RWPE1 (cell line): Measurements from ENCODE around the gene NYNRIN.
A peak's percentile ranks its signal among the peaks of the same experiment; 100 is the strongest.

Experiments used
- CTCF ChIA-PET: fragments of 350-600 bp; sonication (Branson Sonifier 250); formaldehyde crosslinking; extraction: SDS; loops from one replicate; lab custom pipeline; 2021; lab: Yijun Ruan, JAX
- POLR2A ChIA-PET: fragments of 400-600 bp; formaldehyde crosslinking; extraction: SDS; loops from one replicate; lab custom pipeline; 2020; ENCODE audit warnings: antibody characterized with exemption; ENCODE audit not compliant: low non-redundant PET; lab: Yijun Ruan, JAX
- DNase-seq: peaks from one replicate; pipeline ENCODE4 v3.0.0; 2012; ENCODE audit warnings: low spot score
- H3K27ac ChIP-seq: fragments of 450-650 bp; 2 replicates; pipeline ENCODE4 v1.5.1; 2017
- TF ChIP-seq, protein P1 (sequence below): fragments of 450-650 bp; conservative IDR thresholded peaks from 2 replicates; pipeline ENCODE4 v1.5.1; 2017; ENCODE audit warnings: low read depth, mild to moderate bottlenecking

NYNRIN gene

DNA sequence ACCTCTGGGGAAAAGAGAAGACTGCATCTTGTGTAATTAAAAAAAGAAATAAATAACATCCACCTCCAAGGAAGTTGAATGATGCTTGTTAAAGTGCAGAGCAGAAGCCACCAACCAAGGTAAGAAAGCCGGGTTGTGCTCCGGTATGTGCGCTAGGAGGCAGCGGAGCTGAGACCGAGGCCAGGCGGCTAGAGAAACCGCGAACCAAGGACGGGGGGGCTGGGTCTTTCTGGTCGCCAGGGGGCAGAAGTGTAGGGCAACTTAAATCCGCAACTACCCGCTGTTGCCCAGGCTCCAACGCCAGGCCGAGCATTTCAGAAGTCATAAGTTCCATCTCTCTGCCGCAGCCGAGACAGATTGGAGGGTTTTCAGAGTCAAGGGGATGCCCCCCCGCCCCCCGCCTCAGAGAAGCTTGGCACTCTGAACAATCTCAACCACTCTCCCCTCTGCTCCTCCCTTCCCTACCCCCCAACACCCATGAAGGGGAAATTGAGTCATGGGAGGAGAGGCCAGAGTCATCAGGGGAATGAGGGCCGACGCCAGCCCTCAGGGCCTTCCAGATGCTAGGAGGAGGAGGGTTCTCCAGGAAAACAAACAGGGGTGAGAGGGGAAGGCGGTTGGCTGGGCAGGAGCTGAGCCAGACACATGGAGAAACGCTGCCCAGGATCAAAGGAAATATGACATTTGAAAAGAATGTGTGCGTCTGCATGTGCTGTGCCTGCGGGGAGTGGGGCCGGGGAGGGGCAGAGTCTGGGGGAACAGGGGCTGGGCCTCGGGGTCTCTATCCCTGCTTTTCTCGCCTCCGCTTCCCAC is 33.0 kb upstream of the NYNRIN start:
- POLR2A ChIA-PET, result interaction anchor here (0.6 kb wide), 1 partner anchor 271 kb away, joined by 4 read pairs; no protein-coding TSS in a partner anchor
- CTCF ChIA-PET, result interaction anchor here (0.7 to 2.0 kb wide), 3 partner anchors 32 to 66 kb away, joined by 5 to 11 read pairs (median 9); no protein-coding TSS in a partner anchor
- TF ChIP-seq, protein P1, sequence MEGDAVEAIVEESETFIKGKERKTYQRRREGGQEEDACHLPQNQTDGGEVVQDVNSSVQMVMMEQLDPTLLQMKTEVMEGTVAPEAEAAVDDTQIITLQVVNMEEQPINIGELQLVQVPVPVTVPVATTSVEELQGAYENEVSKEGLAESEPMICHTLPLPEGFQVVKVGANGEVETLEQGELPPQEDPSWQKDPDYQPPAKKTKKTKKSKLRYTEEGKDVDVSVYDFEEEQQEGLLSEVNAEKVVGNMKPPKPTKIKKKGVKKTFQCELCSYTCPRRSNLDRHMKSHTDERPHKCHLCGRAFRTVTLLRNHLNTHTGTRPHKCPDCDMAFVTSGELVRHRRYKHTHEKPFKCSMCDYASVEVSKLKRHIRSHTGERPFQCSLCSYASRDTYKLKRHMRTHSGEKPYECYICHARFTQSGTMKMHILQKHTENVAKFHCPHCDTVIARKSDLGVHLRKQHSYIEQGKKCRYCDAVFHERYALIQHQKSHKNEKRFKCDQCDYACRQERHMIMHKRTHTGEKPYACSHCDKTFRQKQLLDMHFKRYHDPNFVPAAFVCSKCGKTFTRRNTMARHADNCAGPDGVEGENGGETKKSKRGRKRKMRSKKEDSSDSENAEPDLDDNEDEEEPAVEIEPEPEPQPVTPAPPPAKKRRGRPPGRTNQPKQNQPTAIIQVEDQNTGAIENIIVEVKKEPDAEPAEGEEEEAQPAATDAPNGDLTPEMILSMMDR, result peak; percentile 30; the same call in 1 of the 2 replicates
- H3K27ac ChIP-seq, result peak overlapping the region; percentile 47
- DNase-seq, result no peak

DNA sequence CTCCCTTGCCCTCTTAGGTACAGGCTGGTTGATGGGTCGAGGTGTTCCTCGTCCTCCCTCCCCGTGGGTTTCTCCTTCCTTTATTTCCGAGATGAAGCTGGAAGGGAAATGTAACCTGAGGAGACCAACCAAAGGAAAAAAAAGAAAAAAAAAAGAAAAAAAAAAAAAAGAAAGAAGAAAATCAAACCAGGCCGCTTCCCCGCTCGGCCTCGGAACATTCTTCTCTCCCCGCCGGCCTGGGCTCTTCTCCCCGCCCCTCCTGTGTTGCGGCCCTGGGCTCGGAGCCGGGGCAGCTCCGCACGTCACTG is 32.4 kb upstream of the NYNRIN start:
- ChIA-PET POLR2A (interaction anchor here (0.6 kb wide), 1 partner anchor 272 kb away, joined by 4 read pairs; no protein-coding TSS in a partner anchor), CTCF (interaction anchor here (0.7 to 2.0 kb wide), 3 partner anchors 33 to 65 kb away, joined by 5 to 11 read pairs (median 9); no protein-coding TSS in a partner anchor)
- TF ChIP-seq, protein P1, result no peak
- no peak for DNase-seq
- H3K27ac ChIP-seq, result peak overlapping the region; percentile 47

DNA sequence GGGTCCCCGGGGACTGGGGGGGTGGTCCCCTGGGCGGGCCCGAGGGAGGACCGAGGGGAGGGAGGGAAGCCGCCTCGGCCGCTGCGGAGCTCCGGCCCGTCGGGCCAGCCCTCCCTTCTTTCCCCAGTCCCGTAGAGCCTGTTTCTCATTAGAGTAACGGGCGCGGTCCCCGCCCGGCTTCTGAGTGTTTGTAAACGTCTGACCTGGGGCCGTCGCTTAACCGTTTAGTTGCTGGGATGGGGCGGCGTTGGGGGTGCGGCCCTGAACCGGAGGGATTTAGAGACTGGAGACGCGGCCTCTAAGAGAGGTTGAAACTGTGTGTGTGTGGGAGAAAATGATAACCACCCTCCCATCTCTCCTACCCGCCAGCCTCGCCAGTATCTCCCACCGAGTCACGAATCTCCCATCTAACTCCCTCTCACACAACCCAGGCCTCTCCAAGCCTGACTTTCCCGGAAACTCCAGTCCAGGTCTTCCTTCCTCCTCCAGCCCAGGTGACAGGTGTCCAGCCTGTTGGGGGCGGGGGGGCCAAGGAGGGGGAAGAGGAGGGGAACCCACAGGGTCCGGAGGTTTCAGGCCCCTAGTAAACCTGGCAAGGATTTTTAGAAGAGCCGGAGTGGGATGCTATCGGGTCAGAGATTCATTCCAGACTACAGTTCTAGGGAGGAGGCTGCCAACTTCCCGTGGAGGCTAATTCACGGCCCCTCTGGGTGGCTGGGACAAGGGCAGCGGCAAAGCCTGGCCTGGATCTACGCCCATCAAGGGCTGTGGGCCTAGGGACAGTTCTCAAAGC is 31.9 kb upstream of the NYNRIN start:
- ChIA-PET POLR2A (no interaction called here), CTCF (interaction anchor here (0.7 to 2.0 kb wide), 3 partner anchors 33 to 65 kb away, joined by 5 to 11 read pairs (median 9); no protein-coding TSS in a partner anchor)
- no peak for DNase-seq
- H3K27ac ChIP-seq, result peak overlapping the region; percentile 47; the same call in 1 of the 2 replicates
- TF ChIP-seq, protein P1, result no peak

DNA sequence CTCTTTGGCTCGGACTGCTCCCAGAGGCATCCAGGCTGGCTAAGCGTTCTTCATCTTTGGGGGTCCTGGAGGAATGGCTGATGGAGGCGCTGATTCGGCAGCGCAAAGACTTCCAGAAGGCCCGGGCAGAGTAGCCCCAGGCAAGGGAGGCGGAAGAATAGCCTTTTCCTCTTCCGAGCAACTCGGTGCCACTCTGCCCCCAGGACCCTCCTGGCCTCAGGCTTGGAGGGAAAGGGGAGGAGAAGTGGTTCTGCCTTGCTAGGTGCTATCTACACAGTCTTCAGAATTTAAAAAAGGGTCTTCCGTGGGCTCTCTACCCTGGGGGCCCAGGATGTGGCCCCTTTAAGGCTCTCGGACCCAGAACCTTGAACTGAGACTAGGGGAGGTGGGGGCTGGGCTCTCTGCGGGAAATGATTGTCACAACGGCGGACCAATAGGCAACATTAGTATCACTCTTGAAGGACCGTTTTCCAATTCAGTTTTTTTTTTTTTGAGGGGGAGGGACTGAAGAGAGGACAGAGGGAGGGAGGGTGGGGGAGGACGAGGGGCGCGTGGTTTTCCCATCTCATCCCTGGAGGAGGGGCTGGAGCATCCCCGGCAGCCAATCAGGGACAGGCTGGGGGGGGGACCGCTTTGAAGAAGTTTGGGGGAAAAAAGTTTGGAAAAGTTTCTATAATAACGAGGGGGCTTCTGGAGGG is 31.1 kb upstream of the NYNRIN start, which contains the start of gene NFATC4:
Gene NFATC4, plus strand, starts transcription at position 671 of the 698 bp plus-strand sequence. CDS start 157 bp downstream, outside the sequence.
- CTCF ChIA-PET, result no interaction called here
- TF ChIP-seq, protein P1, result no peak
- POLR2A ChIA-PET, result no interaction called here
- no peak for DNase-seq
- H3K27ac ChIP-seq, result no peak within 1 kb of the TSS; the same call in 1 of the 2 replicates

DNA sequence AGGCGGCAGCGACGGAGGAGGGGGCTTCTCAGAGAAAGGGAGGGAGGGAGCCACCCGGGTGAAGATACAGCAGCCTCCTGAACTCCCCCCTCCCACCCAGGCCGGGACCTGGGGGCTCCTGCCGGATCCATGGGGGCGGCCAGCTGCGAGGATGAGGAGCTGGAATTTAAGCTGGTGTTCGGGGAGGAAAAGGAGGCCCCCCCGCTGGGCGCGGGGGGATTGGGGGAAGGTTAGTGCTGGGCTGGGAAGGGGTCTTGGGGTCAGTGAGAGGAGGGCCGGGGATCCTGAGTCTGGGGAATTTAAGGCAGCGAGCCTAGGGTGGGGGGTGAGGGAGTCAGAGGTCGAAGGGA is 30.6 kb upstream of the NYNRIN start:
- POLR2A ChIA-PET, result no interaction called here
- TF ChIP-seq, protein P1, result no peak
- CTCF ChIA-PET, result no interaction called here
- H3K27ac ChIP-seq, result no peak overlapping the region
- no peak for DNase-seq
